ENCODE results near the gene FIS1. TPM values are rescaled to one million over a fixed set of nuclear protein-coding genes. Genes with fewer than 3 reads are reported as not detected.
A peak's percentile ranks its signal among the peaks of the same experiment; 100 is the strongest.

FIS1 gene
- total RNA-seq, 1 donor from 2014 or later, result 326 TPM

DNA sequence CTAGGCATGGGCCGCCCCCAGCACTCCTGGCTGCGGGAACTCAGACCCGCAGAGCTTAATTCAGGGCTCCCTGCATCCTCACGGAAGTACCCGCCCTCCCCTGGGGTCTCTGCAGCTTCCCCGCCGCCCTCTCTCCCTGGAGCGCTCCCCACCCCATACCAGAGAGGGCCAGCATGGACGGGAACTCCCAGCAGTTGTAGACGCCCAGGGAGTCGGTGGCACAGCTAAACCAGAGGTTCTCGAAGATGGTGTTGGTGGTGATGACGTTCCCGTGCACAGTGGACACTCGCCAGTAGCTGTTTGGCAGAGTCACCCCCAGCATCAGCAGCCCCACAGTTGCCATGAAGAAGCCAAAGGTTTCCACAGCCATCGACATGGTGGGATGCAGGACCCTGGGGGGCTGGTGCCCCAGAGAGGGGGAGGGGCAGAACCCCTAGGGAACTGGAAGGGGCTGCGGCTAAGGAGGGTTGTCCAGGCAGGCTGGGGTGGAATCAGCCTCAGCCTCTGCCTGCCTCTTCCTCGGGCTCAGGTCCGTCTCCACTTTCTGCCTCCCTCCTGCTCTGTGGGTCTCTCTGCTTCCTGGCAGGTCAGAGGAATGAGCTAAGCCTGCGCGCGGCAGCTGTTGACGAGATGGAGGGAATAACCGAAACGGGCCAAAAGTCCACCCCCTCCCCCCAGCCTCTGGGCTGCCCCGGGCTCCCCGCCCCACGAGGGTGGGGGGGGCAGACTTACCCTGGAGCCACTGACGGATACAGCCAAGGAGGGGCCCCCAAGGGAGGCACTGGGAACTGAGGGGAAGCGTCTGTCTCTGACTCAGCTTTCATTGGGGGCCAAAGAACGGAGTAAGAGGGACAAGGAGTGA, 7.4 kb downstream of the FIS1 start, which contains the start of gene CLDN15:
TSS of gene CLDN15 (minus strand) at position 597 of the 862 bp plus-strand sequence. CDS start at position 376, 221 bp downstream.
- ATAC-seq (peak; percentile 83), DNase-seq (peak; percentile 91)
- intact Hi-C loops (cut with micrococcal nuclease), result no loop called here

GRCh38 chr7:101236292-101236835, 8.5 kb downstream of the FIS1 start:
- DNase-seq, result no peak
- no peak for ATAC-seq
- intact Hi-C loops (cut with micrococcal nuclease), result no loop called here

DNA sequence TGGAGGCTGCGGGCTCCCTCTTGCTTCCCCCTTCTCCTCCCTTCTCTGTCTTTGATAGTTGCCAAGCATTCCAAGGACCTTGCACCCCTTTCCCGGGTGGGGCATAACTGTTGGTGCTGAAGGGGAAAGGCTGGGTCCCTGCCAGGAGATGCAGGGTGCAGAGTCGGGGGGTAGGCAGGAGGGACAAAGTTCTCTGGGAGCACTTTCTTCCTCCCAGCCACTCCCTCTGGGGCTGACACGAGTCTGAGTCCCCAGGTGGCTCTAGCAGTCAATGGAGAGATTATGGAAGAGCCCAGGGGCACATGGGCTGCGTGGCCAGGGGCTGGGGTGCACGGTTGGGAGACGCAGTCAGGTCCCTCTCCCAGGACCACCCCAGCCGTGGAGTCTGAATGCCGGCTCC, 9.4 kb downstream of the FIS1 start:
- ATAC-seq, result no peak
- DNase-seq, result no peak
- intact Hi-C loops (cut with micrococcal nuclease), result no loop called here

GRCh38 chr7:101235050-101235449, 9.8 kb downstream of the FIS1 start:
- intact Hi-C loops (cut with micrococcal nuclease), result no loop called here
- ATAC-seq, result no peak
- no peak for DNase-seq

GRCh38 chr7:101234636-101235035, 10.2 kb downstream of the FIS1 start:
- ATAC-seq, result no peak
- intact Hi-C loops (cut with micrococcal nuclease), result no loop called here
- no peak for DNase-seq

GRCh38 chr7:101233907-101234547, 10.9 kb downstream of the FIS1 start:
- DNase-seq, result no peak
- intact Hi-C loops (cut with micrococcal nuclease), result no loop called here
- ATAC-seq, result no peak

- intact Hi-C loops (cut with micrococcal nuclease), result no loop called here
- ATAC-seq, result peak; percentile 41
Measured at GRCh38 chr7:101232141-101232850, 12.6 kb downstream of the FIS1 start.

DNA sequence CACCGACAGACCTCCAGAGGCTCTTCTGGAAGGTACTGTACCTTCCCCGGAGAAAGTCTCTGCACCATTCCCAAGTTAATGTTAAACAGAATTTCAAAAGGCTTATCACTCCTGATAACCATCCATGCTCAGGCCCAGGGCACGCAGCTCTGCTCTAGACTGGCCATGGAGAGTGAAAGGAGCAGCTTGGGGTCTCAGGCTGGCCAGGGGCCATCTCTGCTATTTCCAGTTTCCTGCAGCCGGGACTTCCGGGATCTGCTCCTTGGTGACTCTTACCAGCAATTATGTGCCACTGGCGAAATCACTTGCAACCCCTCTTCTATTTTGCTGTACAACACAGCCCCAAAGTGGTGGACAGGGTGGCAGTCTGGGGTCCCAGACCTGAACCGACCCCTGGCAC, 13.2 kb downstream of the FIS1 start:
- intact Hi-C loops (cut with micrococcal nuclease), result no loop called here
- no peak for ATAC-seq
- no peak for DNase-seq

More at GRCh38 chr7:101232141-101232850, 12.6 kb downstream of the FIS1 start:
- DNase-seq, result no peak

GRCh38 chr7:101226721-101227120, 18.2 kb downstream of the FIS1 start:
- ATAC-seq (no peak), DNase-seq (no peak)
- intact Hi-C loops (cut with micrococcal nuclease), result no loop called here

GRCh38 chr7:101225650-101226049, 19.2 kb downstream of the FIS1 start:
- intact Hi-C loops (cut with micrococcal nuclease), result no loop called here
- no peak for DNase-seq
- no peak for ATAC-seq

DNA sequence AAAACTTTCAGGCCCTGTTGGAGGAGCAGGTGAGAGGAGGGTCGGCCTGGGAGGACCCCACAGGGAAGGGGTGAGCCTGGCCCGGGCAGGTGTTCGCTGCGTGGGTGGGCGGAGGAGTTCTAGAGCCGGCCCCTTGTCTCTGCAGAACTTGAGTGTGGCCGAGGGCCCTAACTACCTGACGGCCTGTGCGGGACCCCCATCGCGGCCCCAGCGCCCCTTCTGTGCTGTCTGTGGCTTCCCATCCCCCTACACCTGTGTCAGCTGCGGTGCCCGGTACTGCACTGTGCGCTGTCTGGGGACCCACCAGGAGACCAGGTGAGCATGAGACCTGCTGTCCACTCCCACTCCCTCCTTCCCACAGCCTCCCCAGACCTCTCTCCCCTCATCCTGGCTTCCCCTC, 21.4 kb downstream of the FIS1 start:
- intact Hi-C loops (cut with micrococcal nuclease), result no loop called here
- ATAC-seq (no peak), DNase-seq (no peak)

DNA sequence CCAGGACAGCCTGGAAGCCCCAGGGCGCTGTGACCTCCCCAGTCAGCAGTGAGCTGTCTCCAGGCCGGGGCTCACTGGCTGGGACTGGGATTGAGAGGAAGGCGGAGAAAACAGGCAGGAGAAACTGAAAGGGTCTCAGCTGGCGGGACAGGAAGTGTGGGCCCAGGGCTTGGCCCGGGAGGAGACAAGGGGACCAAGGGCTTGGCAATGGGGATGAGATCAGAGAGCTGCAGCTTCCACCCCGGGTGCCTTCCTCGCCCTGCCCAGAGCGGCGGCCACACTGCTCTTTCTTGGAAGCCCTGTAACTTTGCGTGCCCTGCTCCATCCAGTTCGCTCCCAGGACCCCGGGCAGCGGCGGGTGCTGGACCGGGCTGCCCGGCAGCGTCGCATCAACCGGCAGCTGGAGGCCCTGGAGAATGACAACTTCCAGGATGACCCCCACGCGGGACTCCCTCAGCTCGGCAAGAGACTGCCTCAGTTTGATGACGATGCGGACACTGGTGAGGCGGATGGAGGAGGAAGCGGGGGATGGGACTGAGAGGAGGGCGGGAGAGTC, 22.5 kb downstream of the FIS1 start:
- no peak for DNase-seq
- intact Hi-C loops (cut with micrococcal nuclease), result no loop called here
- ATAC-seq, result no peak

DNA sequence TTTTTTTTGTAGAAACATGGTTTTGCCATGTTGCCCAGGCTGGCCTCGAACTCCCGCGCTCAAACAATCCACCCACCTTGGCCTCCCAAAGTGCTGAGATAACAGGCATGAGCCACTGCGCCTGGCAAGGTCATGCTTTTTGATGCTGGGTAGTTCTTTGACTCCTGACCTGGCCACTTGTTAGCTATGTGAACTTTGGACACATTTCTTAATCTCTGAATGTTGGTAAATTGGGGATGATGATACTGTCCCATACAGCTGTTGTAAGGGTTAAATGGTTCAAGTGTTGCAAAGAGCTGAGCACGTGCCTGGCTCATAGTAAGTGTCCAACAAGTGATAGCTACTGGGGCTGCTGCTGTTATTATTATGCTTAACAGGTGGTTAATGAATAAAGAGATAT, 24.6 kb downstream of the FIS1 start:
- no peak for DNase-seq
- ATAC-seq, result no peak
- intact Hi-C loops (cut with micrococcal nuclease), result no loop called here

- intact Hi-C loops (cut with micrococcal nuclease), result no loop called here
- DNase-seq (no peak), ATAC-seq (no peak)
Measured at GRCh38 chr7:101218236-101219125, 26.4 kb downstream of the FIS1 start.

- DNase-seq (peak; percentile 98), ATAC-seq (peak; percentile 94)
- intact Hi-C loops (cut with micrococcal nuclease), result no loop called here
Measured at GRCh38 chr7:101217388-101218235, 27.3 kb downstream of the FIS1 start, which contains the start of the genes PLOD3 and ZNHIT1. TSS of gene PLOD3 (minus strand) at chr7:101217581. CDS start at chr7:101217274, 307 bp downstream. TSS of gene ZNHIT1 (plus strand) at chr7:101218165. CDS start at chr7:101218196, 31 bp downstream.

DNA sequence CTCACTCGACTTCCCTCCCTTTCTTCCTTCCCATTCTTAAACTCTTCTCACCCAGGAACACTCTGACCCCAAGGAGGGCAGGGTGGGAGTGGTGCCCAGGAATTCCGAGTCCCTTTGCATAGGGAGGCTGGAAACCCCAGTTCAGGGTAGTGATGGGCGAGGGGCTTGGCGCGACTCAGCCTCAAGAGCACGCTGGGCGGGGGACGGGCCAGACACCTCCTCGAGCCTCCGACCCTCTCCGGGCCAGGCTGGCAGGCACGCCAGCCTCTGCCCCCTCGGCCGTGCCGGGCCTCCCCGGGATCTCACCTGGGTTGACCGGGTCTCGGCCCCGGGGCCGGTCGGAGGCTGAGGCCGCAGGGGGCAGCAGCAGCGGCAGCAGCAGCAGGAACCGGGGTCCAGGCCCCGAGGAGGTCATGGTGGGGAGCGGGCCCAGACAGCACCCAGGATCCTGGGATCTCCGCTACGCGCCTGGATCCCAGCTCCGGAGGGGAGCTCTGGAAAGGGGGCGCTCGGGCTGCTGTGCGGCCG, 28.0 kb downstream of the FIS1 start:
- intact Hi-C loops (cut with micrococcal nuclease), result no loop called here
- ATAC-seq, result peak; percentile 2

More for the DNA sequence above, 28.0 kb downstream of the FIS1 start:
- DNase-seq, result peak; percentile 47

Measured in left ventricle myocardium superior (tissue), 1 donor.